GM19467 (cell line): ENCODE data around the gene FGF19.

Experiments
- ATAC-seq: cut with Tn5 transposase; IDR thresholded peaks from one replicate; pipeline ENCODE4 v1.9.1; 2021; ENCODE audit warnings: mild to moderate bottlenecking, moderate library complexity; ENCODE audit not compliant: unreplicated experiment

The FGF19 gene

GRCh38 chr11:69703768-69704507, at the start of gene FGF19:
FGF19 (minus strand) TSS chr11:69704022; CDS start chr11:69703876, 146 bp downstream.
- ATAC-seq: no peak

- no peak for ATAC-seq
Measured at GRCh38 chr11:69752890-69753289, 49.1 kb upstream of the FGF19 start.

GRCh38 chr11:69750875-69751597, 47.2 kb upstream of the FGF19 start:
- ATAC-seq: no peak

- ATAC-seq: no peak
Measured at GRCh38 chr11:69750108-69750850, 46.5 kb upstream of the FGF19 start.

- no peak for ATAC-seq
Measured at GRCh38 chr11:69748637-69749036, 44.8 kb upstream of the FGF19 start.

- ATAC-seq: no peak
Measured at GRCh38 chr11:69746752-69747742, 43.2 kb upstream of the FGF19 start.

- no peak for ATAC-seq
Measured at GRCh38 chr11:69746140-69746539, 42.3 kb upstream of the FGF19 start.

GRCh38 chr11:69745201-69745600, 41.4 kb upstream of the FGF19 start:
- no peak for ATAC-seq

GRCh38 chr11:69744435-69744834, 40.6 kb upstream of the FGF19 start:
- ATAC-seq: no peak

GRCh38 chr11:69734841-69735240, 31.0 kb upstream of the FGF19 start:
- ATAC-seq: no peak

GRCh38 chr11:69734367-69734766, 30.5 kb upstream of the FGF19 start:
- ATAC-seq: no peak

GRCh38 chr11:69732910-69733309, 29.1 kb upstream of the FGF19 start:
- no peak for ATAC-seq

- ATAC-seq: no peak
Measured at GRCh38 chr11:69731110-69731509, 27.3 kb upstream of the FGF19 start.

- no peak for ATAC-seq
Measured at GRCh38 chr11:69730500-69730899, 26.7 kb upstream of the FGF19 start.

- ATAC-seq: no peak
Measured at GRCh38 chr11:69729252-69729651, 25.4 kb upstream of the FGF19 start.

- ATAC-seq: no peak
Measured at GRCh38 chr11:69727266-69727665, 23.4 kb upstream of the FGF19 start.

- no peak for ATAC-seq
Measured at GRCh38 chr11:69726481-69726880, 22.7 kb upstream of the FGF19 start.

- ATAC-seq: no peak
Measured at GRCh38 chr11:69726019-69726418, 22.2 kb upstream of the FGF19 start.

GRCh38 chr11:69721745-69722144, 17.9 kb upstream of the FGF19 start:
- no peak for ATAC-seq

GRCh38 chr11:69721106-69721505, 17.3 kb upstream of the FGF19 start:
- ATAC-seq: no peak
